ENCODE results near the gene PRKAG1.

Gene PRKAG1

GRCh38 chr12:49037947-49038237 is 19.3 kb upstream of the PRKAG1 start:
- TF ChIP-seq CTCF (IDR thresholded peaks at IDR 0.05), result no peak

GRCh38 chr12:49037111-49037946 is 18.8 kb upstream of the PRKAG1 start:
- TF ChIP-seq CTCF (IDR thresholded peaks at IDR 0.05), result no peak

- TF ChIP-seq CTCF (IDR thresholded peaks at IDR 0.05), result no peak
These were observed 17.5 kb upstream of the PRKAG1 start for GRCh38 chr12:49036029-49036428.

- TF ChIP-seq CTCF (IDR thresholded peaks at IDR 0.05), result no peak
These were observed 15.7 kb upstream of the PRKAG1 start for GRCh38 chr12:49034286-49034622.

- TF ChIP-seq CTCF (IDR thresholded peaks at IDR 0.05), result no peak
These were observed 15.2 kb upstream of the PRKAG1 start for GRCh38 chr12:49033611-49034285.

- no peak for TF ChIP-seq CTCF (IDR thresholded peaks at IDR 0.05)
These were observed 14.3 kb upstream of the PRKAG1 start for GRCh38 chr12:49032679-49033447.

GRCh38 chr12:49032276-49032675 is 13.7 kb upstream of the PRKAG1 start:
- no peak for TF ChIP-seq CTCF (IDR thresholded peaks at IDR 0.05)

Measured in LNCAP (cell line).